ENCODE measurements around the gene NAP1L2.
"Not testable (repeated sequence)": the region's sequence is repeated elsewhere in the genome, so short reads cannot be mapped to it uniquely, and the experiment has no call there.

Gene NAP1L2

GRCh38 chrX:73214426-73215094, at the start of gene NAP1L2:
TSS of gene NAP1L2 (minus strand) at chrX:73214851. CDS start at chrX:73214492, 359 bp downstream.
- no peak for DNase-seq

GRCh38 chrX:73262991-73263390, 48.3 kb upstream of the NAP1L2 start:
- DNase-seq, result peak in 1 of 2 experiments; percentile 1

- no peak for DNase-seq
Observed at GRCh38 chrX:73239242-73239641, 24.6 kb upstream of the NAP1L2 start.

- DNase-seq, result no peak
Observed at GRCh38 chrX:73217621-73218020, 3.0 kb upstream of the NAP1L2 start.

GRCh38 chrX:73215246-73215645, 595 bp upstream of the NAP1L2 start:
- DNase-seq, result no peak

GRCh38 chrX:73213734-73214425, 771 bp downstream of the NAP1L2 start:
- no peak for DNase-seq

- DNase-seq, result no peak
Observed at GRCh38 chrX:73206366-73206765, 8.3 kb downstream of the NAP1L2 start.

GRCh38 chrX:73182502-73183114, 32.0 kb downstream of the NAP1L2 start:
- DNase-seq, result no peak

GRCh38 chrX:73168945-73169344, 45.7 kb downstream of the NAP1L2 start:
- not testable (repeated sequence) for DNase-seq
